K562 (cell line): ENCODE measurements around the gene SHC1.

ENCODE experiments used
- FOXK1 ChIP-seq: sonication (generic); formaldehyde crosslinking; IDR thresholded peaks from 2 replicates; pipeline ENCODE4 v1.8.0; 2022; ENCODE audit warnings: missing genetic modification reagents, mild to moderate bottlenecking, borderline replicate concordance
- GABPA ChIP-seq: fragments of 200-800 bp; sonication (Bioruptor generic); conservative IDR thresholded peaks from 2 replicates; pipeline ENCODE4 v1.6.1; 2016; ENCODE audit warnings: low read depth, missing genetic modification characterization, missing compliant biosample characterization
- MCM7 ChIP-seq, 2 experiments: fragments of 450-650 bp; IDR thresholded peaks; 2 replicates each; pipeline ENCODE4 v1.6.1; 2016 to 2018
- MEF2D ChIP-seq: conservative IDR thresholded peaks from 2 replicates; pipeline ENCODE4 v1.6.1; 2016; ENCODE audit warnings: low read depth, missing genetic modification characterization, missing compliant biosample characterization
- TBP ChIP-seq: optimal IDR thresholded peaks from 2 replicates; pipeline ENCODE3; 2011; ENCODE audit warnings: low read depth, low read length, improper control_type of control experiment
- ZNF77 ChIP-seq: fragments of 250-450 bp; sonication (Bioruptor Pico); IDR thresholded peaks from 2 replicates; pipeline ENCODE4 v1.5.0; 2020

DNA sequence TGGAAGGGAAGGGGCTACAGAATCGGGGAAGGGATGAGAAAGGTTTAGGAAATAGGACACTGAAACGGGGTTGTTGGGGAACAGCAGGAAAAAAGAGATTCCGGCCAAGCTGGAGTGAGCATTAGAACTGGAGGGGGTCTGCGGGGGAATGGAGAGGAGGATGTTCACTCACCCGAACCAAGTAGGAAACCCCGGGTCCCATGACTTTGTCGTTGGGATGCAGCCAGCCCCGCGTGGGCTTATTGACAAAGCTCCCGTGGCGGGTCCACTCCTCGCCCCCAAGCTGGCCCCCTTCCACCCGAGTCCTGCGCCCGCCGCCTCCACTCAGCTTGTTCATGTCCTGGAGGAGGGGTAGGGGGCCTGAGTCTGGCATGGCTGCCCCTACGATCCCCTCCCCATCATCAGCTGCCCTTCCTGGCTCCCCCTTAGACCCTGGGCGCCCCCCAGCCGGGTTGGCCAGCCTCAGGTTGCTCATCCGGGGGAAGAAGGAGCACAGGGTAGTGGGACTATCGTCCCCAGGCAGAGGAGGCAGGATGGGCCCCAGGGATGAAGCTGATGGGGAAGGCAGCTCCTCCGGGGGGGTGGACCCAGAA is 591 bp downstream of the SHC1 start:
- no peak for TF ChIP-seq MEF2D (tag)
- no peak for TF ChIP-seq GABPA (tag)
- TF ChIP-seq TBP: no peak
- TF ChIP-seq FOXK1: no peak
- TF ChIP-seq ZNF77 (CRISPR knock-in tag): no peak
- TF ChIP-seq MCM7 (IDR thresholded peaks at IDR 0.05): no peak
